Activated T-cell treated with anti-CD3 and anti-CD28 coated beads for 48 hours (primary cell): ENCODE results near the gene GTSF1L.

Source experiments
- DNase-seq: peaks from one replicate; pipeline ENCODE4 v3.0.0-alpha.2; 2020; ENCODE audit warnings: low read depth

Gene GTSF1L

DNA sequence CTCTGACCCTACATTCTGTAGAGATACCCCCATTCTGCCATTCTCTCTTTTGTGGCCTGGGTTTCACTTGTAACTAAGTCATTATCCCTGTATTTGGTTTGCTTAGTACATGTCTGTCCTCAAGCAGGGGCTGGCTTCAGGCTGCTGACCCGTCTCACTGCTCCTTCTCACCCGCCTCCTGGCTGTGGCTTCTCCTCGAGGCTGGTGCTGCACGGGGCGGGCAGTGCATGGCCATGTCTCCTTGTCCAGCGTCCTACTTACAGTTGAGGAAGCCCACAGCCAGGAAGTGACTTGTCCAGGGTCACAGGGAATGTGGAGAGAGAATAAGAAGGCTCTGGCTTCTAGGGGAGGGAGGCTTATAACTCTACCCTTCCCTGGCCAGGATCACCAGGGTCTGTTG is 11.3 kb downstream of the GTSF1L start:
- DNase-seq = no peak

DNA sequence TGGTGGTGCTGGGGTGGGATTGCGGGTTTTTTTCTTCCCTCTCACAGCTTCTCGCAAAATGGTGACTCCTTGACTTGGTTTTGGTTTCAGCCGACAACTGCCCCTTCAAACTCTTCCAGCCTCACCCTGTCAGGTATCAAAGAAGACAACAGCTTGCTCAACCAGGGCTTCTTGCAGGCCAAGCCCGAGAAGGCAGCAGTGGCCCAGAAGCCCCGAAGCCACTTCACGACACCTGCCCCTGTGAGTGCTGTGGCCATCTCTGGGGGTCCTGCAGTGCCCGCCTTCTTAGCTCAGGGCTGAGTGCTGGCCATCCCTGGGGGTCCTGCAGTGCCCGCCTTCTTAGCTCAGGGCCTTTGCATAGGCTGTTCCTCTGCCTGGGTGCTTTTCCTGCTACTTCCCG is 11.8 kb downstream of the GTSF1L start:
- no peak for DNase-seq

DNA sequence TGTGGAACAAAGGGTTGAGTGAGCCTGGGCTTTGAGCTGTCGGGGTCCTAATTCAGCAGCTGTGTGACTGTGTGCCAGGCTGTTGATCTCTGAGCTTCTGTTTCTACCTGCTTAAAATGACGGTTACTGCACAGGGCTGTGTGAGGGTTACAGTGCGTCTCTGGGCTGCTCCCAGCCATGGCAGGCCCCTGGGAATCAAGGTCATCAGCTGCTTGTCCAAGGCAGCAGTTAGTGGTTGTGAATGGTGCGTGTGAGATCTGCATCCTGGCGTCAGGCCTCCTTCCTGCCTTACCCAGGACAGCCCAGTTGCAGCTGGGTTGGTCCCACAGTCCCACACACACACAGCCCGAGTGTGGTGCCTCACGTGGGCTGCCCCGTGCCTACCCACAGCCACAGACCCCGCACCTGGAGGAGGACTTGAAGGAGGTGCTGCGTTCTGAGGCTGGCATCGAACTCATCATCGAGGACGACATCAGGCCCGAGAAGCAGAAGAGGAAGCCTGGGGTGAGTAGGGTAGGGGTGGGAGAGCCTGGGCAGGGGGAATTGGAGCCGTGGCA is 15.6 kb downstream of the GTSF1L start:
- DNase-seq = no peak

DNA sequence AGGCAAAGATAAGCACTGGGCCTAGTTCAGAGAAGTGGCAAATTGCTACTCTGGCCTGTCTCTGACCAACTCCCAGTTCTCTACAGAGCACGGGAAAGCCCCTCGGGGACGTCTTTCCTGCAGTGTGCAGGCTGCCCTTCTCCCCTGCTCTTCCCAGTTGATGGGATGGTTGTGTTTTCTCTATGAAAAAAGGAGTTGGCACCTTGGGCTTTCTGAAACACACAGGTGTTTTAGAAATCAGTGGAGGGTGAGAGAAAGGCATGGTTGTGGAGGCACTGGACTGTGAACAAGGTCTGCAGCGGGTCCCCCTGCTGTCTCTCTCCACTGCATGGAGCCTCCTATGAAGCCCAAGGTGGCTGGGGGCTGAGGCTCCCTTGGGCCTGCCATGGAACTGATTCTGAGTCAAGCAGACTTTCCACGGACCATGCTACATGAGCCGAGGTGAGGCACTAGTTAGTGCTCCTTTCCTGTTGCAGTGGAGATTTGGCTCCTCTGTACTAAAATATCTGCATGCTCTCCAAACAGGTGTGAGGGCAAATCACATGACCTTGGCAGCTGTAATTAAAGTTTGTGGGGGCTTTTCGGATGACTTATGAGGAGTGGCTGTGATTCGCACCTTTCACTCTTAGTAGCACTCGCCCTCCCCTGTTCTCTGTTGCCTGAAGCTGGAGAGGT is 16.3 kb downstream of the GTSF1L start:
- no peak for DNase-seq

DNA sequence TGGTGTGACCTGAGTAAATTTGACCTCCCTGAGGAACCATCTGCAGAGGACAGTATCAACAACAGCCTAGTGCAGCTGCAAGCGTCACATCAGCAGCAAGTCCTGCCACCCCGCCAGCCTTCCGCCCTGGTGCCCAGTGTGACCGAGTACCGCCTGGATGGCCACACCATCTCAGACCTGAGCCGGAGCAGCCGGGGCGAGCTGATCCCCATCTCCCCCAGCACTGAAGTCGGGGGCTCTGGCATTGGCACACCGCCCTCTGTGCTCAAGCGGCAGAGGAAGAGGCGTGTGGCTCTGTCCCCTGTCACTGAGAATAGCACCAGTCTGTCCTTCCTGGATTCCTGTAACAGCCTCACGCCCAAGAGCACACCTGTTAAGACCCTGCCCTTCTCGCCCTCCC is 24.3 kb downstream of the GTSF1L start:
- no peak for DNase-seq

DNA sequence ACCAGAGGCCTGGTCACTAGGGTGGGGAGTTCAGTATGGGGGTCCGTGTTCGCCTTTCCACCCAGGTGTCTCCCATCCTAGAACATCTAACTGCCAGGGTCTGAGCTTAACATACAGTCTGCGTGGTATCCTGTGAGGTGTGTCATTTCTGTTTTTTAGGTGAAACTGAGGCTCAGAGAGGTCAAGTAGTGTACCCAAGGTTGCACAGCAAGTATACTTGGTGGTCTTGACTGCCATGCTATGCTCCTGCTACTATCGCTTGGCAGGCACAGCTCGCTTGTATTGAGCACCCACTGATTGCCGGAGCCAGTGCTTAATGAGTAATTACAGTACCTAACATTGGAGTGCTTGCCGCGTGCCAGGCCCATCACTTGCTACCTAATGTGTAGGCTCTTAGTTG is 26.2 kb downstream of the GTSF1L start:
- no peak for DNase-seq

DNA sequence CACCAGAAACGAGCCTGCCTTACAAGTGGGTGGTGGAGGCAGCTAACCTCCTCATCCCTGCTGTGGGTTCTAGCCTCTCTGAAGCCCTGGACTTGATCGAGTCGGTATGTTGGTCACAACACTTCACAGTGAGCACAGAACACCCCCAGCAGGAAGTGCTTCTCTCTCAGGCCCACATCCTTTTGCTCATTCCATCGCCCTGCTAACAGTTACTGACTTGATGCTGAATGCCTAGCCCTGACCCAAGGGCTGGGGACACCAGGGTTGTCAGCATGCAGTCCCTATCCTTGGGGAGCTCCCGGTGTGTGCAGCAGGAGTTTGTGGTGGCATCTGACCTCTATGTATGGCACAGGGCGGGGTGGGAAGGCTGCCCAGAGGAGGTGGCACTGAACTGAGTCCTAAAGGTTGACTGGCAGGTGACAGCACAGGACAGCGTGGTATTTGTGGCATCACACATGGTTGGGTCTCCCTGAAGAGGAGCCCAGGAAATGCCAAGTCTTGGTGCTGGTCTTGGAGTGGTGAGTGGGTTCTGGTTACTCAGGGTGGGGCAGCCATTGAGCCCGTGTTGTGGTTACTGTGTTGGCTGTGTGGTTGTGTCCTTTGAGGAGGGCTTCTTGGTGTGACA is 26.7 kb downstream of the GTSF1L start:
- DNase-seq = no peak

DNA sequence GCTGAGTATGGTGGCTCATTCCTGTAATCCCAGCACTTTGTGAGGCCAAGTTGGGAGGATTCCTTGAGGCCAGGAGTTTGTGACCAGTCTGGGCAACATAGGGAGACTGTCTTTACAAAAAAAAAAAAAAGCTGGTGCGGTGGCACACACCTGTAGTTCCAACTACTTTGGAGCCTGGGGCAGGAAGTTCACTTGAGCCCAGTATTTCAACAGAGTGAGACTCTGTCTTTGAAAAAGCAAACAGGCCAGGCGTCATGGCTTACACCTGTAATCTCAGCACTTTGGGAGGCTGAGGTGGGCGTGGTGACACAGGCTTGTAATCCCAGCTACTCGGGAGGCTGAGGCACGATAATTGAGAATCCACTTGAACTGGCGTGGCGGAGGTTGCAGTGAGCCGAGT is 31.2 kb downstream of the GTSF1L start:
- DNase-seq = no peak

DNA sequence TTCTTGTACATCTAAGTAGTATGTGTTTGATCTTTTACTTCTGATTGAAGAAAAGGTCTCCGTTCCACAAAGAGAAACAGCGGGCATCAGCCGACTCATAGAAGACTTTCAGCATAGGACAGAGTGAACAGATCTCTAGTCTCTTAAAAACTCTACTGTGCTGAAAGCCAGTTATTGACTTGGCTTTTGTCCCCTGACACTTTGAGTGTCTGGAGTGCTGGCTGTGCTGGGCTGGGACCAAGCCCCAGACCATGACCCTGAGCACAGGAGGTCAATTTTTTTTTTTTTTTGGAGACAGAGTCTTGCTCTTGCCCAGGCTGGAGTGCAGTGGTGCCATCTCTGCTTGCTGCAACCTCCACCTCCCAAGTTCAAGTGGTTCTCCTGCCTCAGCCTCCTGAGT is 32.0 kb downstream of the GTSF1L start:
- DNase-seq = no peak

DNA sequence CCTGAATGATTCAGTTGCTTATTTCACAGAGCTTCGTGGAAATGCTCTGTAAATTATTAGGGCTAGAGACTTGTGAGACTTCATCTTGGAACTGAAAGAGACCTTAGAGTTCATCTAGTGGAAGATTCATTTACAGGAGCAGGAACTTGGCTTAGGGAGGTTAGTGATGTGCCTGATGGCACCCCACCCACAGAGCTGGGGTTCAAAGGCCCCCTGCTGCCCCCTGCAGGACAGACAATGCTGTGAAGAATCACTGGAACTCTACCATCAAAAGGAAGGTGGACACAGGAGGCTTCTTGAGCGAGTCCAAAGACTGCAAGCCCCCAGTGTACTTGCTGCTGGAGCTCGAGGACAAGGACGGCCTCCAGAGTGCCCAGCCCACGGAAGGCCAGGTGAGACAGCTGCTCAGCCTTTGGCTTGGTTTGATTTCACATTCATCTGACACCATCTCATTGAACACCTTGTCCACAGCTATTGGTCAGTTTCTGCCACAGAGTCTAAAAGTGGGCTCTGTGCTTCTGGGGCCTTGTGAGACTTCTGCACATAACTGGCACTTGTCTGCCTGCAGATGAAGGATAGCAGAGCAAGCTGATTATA is 34.8 kb downstream of the GTSF1L start:
- peak; percentile 58 for DNase-seq

DNA sequence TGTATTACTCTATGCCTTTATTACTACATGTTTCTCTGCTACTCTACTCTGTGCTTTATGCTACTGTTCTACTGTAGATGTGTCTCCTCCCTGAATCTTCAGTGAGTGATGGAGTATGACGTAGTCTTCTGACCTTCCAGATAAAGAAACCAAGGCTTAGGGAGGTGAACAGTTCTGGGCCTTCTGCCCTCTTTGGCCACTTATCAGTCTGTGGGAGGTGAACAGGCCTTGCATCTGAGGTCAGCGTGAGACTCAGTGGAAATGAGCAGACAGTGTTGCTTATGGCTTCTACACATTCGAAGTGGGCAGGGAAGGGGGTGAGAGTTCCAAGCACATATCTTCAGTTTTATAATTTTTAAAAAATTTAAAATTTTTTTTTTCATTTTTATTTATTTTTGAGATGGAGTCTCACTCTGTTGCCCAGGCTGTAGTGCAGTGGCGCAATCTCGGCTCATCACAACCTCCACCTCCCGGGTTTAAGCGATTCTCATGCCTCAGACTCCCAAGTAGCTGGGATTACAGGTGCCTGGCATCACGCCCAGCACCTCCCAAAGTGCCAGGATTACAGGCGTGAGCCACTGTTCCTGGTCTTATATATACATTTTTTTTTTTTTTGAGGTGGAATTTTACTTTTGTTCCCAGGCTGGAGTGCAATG is 35.7 kb downstream of the GTSF1L start:
- DNase-seq = no peak

DNA sequence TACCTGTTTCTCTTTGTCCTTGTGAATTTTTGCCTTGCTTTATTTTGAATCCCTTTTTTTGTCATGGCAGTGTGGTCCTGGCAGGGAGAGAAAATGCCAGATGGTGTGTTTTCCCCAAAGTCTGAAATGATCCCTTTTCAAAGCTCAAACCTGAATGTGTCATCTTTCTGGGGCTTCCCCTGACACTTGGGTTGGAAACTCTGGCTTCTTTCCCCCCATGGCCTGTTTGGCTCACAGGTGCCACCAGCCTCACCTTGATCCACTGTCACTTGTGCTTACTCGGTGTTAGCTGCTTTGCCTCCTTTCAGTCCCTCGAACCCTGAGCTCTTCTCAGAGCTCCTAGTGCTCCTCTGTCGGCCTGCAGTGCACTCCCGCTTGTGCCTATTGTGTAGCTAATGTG is 37.6 kb downstream of the GTSF1L start:
- no peak for DNase-seq

DNA sequence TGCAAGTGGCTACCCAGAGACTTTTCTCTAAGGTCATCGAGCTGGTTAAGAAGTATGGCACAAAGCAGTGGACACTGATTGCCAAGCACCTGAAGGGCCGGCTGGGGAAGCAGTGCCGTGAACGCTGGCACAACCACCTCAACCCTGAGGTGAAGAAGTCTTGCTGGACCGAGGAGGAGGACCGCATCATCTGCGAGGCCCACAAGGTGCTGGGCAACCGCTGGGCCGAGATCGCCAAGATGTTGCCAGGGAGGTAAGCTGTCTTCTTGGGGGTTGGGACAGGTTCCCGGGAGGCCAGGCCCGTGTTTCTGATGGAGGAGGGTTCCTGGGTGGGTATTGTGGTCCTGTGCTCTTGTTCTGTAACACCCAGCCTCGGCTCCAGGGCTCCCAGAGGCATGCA is 40.0 kb downstream of the GTSF1L start:
- DNase-seq = no peak

DNA sequence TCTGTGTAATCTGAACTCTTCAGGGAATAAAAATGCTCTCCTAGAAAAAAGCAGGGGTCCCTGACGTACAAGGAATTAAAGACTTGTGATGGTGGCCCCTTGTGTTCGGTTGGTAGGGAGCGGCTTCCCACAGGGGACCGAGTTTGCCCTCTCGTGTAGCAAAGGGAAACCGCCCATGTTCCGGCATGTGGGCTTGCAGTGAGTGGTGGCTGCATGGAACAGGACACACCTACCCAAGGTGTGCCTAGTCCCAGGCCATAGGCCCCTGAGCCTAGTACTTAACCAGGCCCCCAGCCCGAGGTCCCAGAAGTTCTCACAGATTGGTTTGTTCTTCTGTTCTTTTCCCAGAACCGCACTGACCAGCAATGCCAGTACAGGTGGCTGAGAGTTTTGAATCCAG is 44.4 kb downstream of the GTSF1L start:
- no peak for DNase-seq

DNA sequence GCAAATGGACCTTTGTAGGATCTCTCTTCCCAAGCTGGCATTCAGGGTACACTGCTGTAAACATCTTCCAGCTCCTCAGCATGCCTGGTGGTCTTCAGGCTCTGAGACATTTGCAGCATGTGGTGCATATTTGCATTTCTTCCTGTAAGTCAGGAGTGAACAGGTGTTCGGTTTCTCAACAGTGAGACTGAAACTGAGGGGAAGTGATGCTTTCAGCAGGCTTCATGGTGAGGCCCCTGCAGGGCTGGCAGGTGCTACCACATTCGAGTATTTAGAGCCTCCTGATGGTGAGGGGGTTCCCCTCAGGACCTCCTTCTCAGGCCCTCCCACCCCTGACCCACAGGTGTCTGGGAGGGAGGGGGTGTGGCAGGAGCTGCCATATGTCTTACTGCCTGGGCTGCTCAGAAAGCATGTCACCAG is 44.8 kb downstream of the GTSF1L start:
- no peak for DNase-seq

DNA sequence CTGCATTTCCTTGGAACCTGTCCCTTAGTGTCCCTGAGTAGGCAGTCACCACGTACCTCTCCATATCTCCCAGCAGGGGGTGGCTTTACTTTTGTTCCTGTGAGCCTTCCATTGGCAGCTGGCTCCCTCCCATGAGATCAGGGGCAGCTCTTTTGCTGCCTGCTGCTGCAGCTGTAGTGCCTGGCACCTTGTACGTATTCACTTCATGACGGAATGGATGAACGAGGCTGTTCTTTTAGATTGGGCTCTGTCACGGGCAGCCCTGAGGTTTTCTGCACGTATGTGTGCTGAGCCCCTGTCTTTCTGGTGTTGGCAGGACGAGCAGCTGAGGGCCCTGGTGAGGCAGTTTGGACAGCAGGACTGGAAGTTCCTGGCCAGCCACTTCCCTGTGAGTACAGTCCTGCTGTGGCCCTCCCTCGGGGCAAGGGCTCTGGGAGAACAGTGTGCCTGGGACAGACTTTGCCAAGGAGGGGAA is 45.3 kb downstream of the GTSF1L start:
- no peak for DNase-seq

DNA sequence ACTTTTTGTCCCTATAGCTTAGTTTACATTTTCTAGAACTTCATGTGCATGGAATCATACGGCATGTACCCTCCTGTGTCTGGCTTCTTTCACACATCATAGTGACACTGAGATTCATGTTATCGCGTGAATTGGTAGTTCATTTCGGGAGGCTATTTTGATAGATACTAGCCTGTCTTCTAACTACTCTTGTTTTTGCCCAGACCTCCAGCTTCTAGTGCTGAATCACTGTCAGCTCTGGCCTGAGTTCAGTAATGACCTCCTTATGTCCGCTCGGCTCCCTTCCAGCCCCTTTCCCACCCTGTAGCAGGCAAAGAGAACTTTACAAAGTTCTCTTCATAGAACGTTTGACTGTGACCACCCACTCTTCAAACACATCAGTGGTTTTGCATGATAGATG is 45.8 kb downstream of the GTSF1L start:
- no peak for DNase-seq

DNA sequence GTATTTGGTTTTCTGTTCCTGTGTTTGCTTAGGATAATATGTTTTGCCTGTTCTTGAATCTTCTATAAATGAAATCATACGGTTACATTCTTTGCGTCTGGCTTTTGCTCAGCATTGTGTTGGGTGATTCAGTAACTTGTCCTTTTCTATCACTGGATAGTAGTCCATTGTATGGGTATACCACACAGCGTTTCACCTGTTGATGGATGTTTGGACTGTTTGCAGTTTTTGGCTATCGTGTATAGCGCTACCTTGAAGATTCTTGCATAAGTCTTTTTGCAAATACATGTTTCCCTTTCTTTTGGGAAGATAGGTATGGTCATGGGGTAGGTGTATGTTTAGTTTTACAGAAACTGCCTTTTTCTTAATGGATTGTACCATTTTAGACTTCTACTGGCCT is 50.4 kb downstream of the GTSF1L start:
- DNase-seq = no peak
